B cell (primary cell): ENCODE data around the gene CCNC. TPM values are rescaled to one million over a fixed set of nuclear protein-coding genes. Genes with fewer than 3 reads are reported as not detected.
A peak's percentile ranks its signal among the peaks of the same experiment; 100 is the strongest.

ENCODE experiments used
- ATAC-seq: fragments of 200-7000 bp; cut with Tn5 transposase; one replicate; pipeline ENCODE4 v1.10.0; 2021; ENCODE audit warnings: low read depth, mild to moderate bottlenecking, moderate number of reproducible peaks, moderate library complexity
- CTCF ChIA-PET: fragments of 350-600 bp; sonication (Branson Sonifier 250); formaldehyde crosslinking; loops from one replicate; lab custom pipeline; 2021; ENCODE audit warnings: antibody characterized with exemption, inconsistent platforms; lab: Charles Lee
- POLR2A ChIA-PET: fragments of 350-600 bp; sonication (Branson Sonifier 250); formaldehyde crosslinking; loops from one replicate; lab custom pipeline; 2021; ENCODE audit warnings: antibody characterized with exemption; lab: Charles Lee
- DNase-seq: peaks from one replicate; pipeline ENCODE4 v3.0.0; 2013
- H2AFZ ChIP-seq: 2 replicates; pipeline ENCODE4 v1.6.1; 2012; ENCODE audit warnings: mild to moderate bottlenecking, low read depth, low read length; ENCODE audit not compliant: insufficient read depth, poor library complexity, severe bottlenecking
- H3K27ac ChIP-seq, 2 donors: 1 replicate in 1 of 2; 2 replicates in 1 of 2; pipeline ENCODE4 v1.5.1; 2012 to 2013; ENCODE audit warnings: low read length in 2 of 2, mild to moderate bottlenecking in 2 of 2, moderate library complexity in 1 of 2
- H3K27me3 ChIP-seq, 4 experiments: fragments of 200-600 bp in 1 of 4; sonication (generic) in 1 of 4; replicated peaks in 1 of 4; 1 replicate in 2 of 4; 2 replicates in 2 of 4; pipeline versions ENCODE4 v1.6.1 to v1.7.0; 2013 to 2016; ENCODE audit warnings: low read length in 3 of 4, mild to moderate bottlenecking in 2 of 4, mixed read lengths in 1 of 4, moderate library complexity in 1 of 4; ENCODE audit not compliant: insufficient read depth in 4 of 4, control insufficient read depth in 3 of 4; ENCODE audit errors: control extremely low read depth in 1 of 4
- H3K36me3 ChIP-seq, 2 experiments: replicated peaks in 1 of 2; 1 replicate in 1 of 2; 2 replicates in 1 of 2; pipeline versions ENCODE4 v1.6.1 to v1.7.1; 2013; ENCODE audit warnings: low read length in 1 of 2; ENCODE audit not compliant: insufficient read depth in 2 of 2, control insufficient read depth in 1 of 2; ENCODE audit errors: control extremely low read depth in 1 of 2, extremely low read depth in 1 of 2
- H3K4me1 ChIP-seq, 2 donors: fragments of 200-600 bp in 1 of 2; sonication (generic) in 1 of 2; 1 replicate in 1 of 2; 2 replicates in 1 of 2; pipeline versions ENCODE4 v1.5.1 to v1.6.1; 2013 to 2017; ENCODE audit warnings: low read length in 2 of 2; ENCODE audit not compliant: control insufficient read depth in 2 of 2, insufficient read depth in 2 of 2
- H3K4me2 ChIP-seq: replicated peaks from 2 replicates; pipeline ENCODE3; 2012; ENCODE audit warnings: mild to moderate bottlenecking, low read depth, low read length; ENCODE audit not compliant: poor library complexity, severe bottlenecking
- H3K4me3 ChIP-seq, 5 experiments: fragments of 200-600 bp in 1 of 5; sonication (generic) in 1 of 5; 1 replicate in 3 of 5; 2 replicates in 2 of 5; pipeline versions ENCODE4 v1.5.1 to v1.7.0; 2011 to 2016; ENCODE audit warnings: low read length in 4 of 5, mild to moderate bottlenecking in 4 of 5, low read depth in 2 of 5, control low read depth in 1 of 5, moderate library complexity in 1 of 5; ENCODE audit not compliant: insufficient read depth in 1 of 5; ENCODE audit errors: control extremely low read depth in 1 of 5, extremely low read depth in 1 of 5
- H3K79me2 ChIP-seq: fragments of 200-600 bp; sonication (generic); one replicate; pipeline ENCODE4 v1.6.0; 2016; ENCODE audit warnings: low read length; ENCODE audit not compliant: control insufficient read depth, insufficient read depth
- H3K9ac ChIP-seq: fragments of 200-600 bp; sonication (generic); 2 replicates; pipeline ENCODE4 v1.6.1; 2017; ENCODE audit warnings: mild to moderate bottlenecking, low read length, moderate library complexity
- H3K9me3 ChIP-seq, 3 donors: one replicate each; pipeline versions ENCODE4 v1.6.1 to v1.7.1; 2013; ENCODE audit warnings: low read length in 2 of 3; ENCODE audit not compliant: control insufficient read depth in 2 of 3, insufficient read depth in 1 of 3; ENCODE audit errors: control extremely low read depth in 1 of 3
- H4K20me1 ChIP-seq: 2 replicates; pipeline ENCODE4 v1.6.0; 2012; ENCODE audit warnings: mild to moderate bottlenecking, low read length; ENCODE audit not compliant: insufficient read depth, control insufficient read depth, poor library complexity, severe bottlenecking
- H3K27ac Mint-ChIP-seq: one replicate; pipeline ENCODE4 v1.8.0; 2021; ENCODE audit warnings: mixed read lengths
- H3K27me3 Mint-ChIP-seq: one replicate; pipeline ENCODE4 v1.8.0; 2021; ENCODE audit warnings: mixed read lengths
- H3K4me1 Mint-ChIP-seq: one replicate; pipeline ENCODE4 v1.8.0; 2021; ENCODE audit warnings: mixed read lengths
- H3K4me3 Mint-ChIP-seq: one replicate; pipeline ENCODE4 v1.8.0; 2021; ENCODE audit warnings: mixed read lengths
- H3K9me3 Mint-ChIP-seq: one replicate; pipeline ENCODE4 v1.8.0; 2022; ENCODE audit warnings: mixed read lengths; ENCODE audit not compliant: insufficient read depth
- CTCF ChIP-seq: fragments of 200-600 bp; IDR thresholded peaks from one replicate; pipeline ENCODE4 v1.8.0; 2022; ENCODE audit warnings: antibody characterized with exemption, mild to moderate bottlenecking
- EZH2 ChIP-seq: IDR thresholded peaks from 2 replicates; pipeline ENCODE4 v1.6.1; 2012; ENCODE audit warnings: borderline replicate concordance, low read depth, mild to moderate bottlenecking, moderate library complexity, low read length; ENCODE audit not compliant: insufficient read depth, poor library complexity, severe bottlenecking
- WGBS: methylation state at CpG from one replicate; pipeline ENCODE4 v1.1.5; 2013; ENCODE audit warnings: missing lambda C conversion rate; ENCODE audit not compliant: insufficient coverage; 5-methylcytosine and 5-hydroxymethylcytosine counted together
- intact Hi-C: fragments of 100-400 bp; cut with micrococcal nuclease; formaldehyde crosslinking; loops from one replicate; pipeline ENCODE4 v1.10.0; 2022
- polyA plus RNA-seq: library from polyadenylated mRNA; depleted of rRNA; stranded (reverse); fragments of >200 nt; gene quantifications from 2 replicates; pipeline ENCODE4 v1.2.3, GENCODE V29; 2012
- total RNA-seq, 2 donors: library from RNA; stranded (reverse); fragments of 120-200 nt in 1 of 2; gene quantifications; 1 replicate in 1 of 2; 2 replicates in 1 of 2; pipeline versions ENCODE4 v1.2.3 to v1.2.4, GENCODE V29; 2013 to 2022

Gene CCNC
- total and polyA plus RNA-seq, 2 donors (not counting 1 experiment from before 2014, with no cell fraction given) = 12.5 to 45.1 TPM

GRCh38 chr6:99605911-99606655 lies 37.6 kb upstream of the CCNC start:
- Mint-ChIP-seq H3K27ac (no peak overlapping the region), H3K4me3 (no peak overlapping the region), H3K4me1 (peaks cover 33% of the 10 kb centered on the region), H3K9me3 (no peaks in the 10 kb centered on the region), H3K27me3 (peaks cover 79% of the 10 kb centered on the region)
- Histone ChIP-seq H3K4me1 (peaks cover 32 to 61% of the 10 kb centered on the region in 2 donors), H3K4me2 (no peak overlapping the region), H3K79me2 (no peaks in the 10 kb centered on the region), H3K9me3 (peaks cover 0 to 64% (median 4%) of the 10 kb centered on the region in 3 donors), H3K36me3 (no peaks in the 10 kb centered on the region), H3K27me3 (peaks cover 0 to 96% (median 86%) of the 10 kb centered on the region in 4 experiments), H3K4me3 (no peak overlapping the region), H3K9ac (no peak overlapping the region), H2AFZ (no peak overlapping the region), H4K20me1 (no peaks in the 10 kb centered on the region), H3K27ac (no peak overlapping the region)
- intact Hi-C loops = loop anchor here (5.0 kb wide), 1 partner anchor 861 kb away; no protein-coding TSS in a partner anchor
- ChIA-PET CTCF (interaction anchor here (1.1 kb wide), 1 partner anchor 60 kb away, joined by 3 read pairs; no protein-coding TSS in a partner anchor), POLR2A (no interaction called here)
- DNase-seq = peak; percentile 32
- WGBS = 13% methylated on average over 7 of the region's 16 CpGs
- TF ChIP-seq EZH2 = peak; percentile 52
- TF ChIP-seq CTCF = no peak
- ATAC-seq = no peak
